Endothelial cell of umbilical vein (primary cell): ENCODE results near the gene EYS.

Source experiments
- EZH2 ChIP-seq: IDR thresholded peaks from 2 replicates; pipeline ENCODE4 v1.6.1; 2012; ENCODE audit warnings: borderline replicate concordance, low read depth, mild to moderate bottlenecking, moderate library complexity, low read length, inconsistent platforms; ENCODE audit not compliant: severe bottlenecking
- FOS ChIP-seq: IDR thresholded peaks from 2 replicates; pipeline ENCODE4 v1.6.1; 2011; ENCODE audit warnings: mild to moderate bottlenecking, low read length, moderate library complexity, borderline replicate concordance; ENCODE audit not compliant: insufficient read depth
- JUN ChIP-seq: IDR thresholded peaks from 2 replicates; pipeline ENCODE4 v1.6.1; 2011; ENCODE audit warnings: borderline replicate concordance, low read depth; ENCODE audit not compliant: insufficient read length, insufficient read depth
- TF ChIP-seq, protein P1 (sequence below), 2 donors: IDR thresholded peaks; 1 replicate in 1 of 2; 2 replicates in 1 of 2; pipeline ENCODE4 v1.5.1; 2011; ENCODE audit warnings: low read length in 2 of 2, mild to moderate bottlenecking in 2 of 2, moderate library complexity in 2 of 2, control low read depth in 1 of 2, inconsistent platforms in 1 of 2, low read depth in 1 of 2; ENCODE audit not compliant: insufficient read depth in 1 of 2; ENCODE audit errors: extremely low read depth in 1 of 2
- TF ChIP-seq, protein P2 (sequence below): IDR thresholded peaks from 2 replicates; pipeline ENCODE4 v1.6.1; 2011; ENCODE audit not compliant: insufficient read depth, insufficient read length

DNA sequence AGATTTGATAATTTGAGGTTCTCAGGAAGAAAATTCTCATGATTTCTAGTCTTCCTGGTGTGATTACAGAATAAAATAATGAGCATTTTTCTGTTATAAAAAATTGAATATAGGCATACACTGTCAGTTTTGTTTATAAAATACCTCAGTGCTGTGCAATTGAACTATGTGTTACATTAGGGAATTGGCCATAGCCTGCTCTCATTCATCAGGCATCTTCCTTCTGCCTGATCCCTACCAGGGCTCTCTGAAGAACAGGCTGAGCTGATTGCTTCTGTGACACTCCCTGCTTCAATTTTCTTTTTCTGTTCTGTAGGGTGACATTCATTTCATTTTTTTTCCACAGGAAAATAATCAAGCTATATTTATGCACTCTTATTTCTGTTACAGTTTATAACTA lies 1908.6 kb downstream of the EYS start:
- TF ChIP-seq FOS (no peak), EZH2 (no peak), JUN (no peak)
- TF ChIP-seq, protein P1, sequence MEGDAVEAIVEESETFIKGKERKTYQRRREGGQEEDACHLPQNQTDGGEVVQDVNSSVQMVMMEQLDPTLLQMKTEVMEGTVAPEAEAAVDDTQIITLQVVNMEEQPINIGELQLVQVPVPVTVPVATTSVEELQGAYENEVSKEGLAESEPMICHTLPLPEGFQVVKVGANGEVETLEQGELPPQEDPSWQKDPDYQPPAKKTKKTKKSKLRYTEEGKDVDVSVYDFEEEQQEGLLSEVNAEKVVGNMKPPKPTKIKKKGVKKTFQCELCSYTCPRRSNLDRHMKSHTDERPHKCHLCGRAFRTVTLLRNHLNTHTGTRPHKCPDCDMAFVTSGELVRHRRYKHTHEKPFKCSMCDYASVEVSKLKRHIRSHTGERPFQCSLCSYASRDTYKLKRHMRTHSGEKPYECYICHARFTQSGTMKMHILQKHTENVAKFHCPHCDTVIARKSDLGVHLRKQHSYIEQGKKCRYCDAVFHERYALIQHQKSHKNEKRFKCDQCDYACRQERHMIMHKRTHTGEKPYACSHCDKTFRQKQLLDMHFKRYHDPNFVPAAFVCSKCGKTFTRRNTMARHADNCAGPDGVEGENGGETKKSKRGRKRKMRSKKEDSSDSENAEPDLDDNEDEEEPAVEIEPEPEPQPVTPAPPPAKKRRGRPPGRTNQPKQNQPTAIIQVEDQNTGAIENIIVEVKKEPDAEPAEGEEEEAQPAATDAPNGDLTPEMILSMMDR (IDR thresholded peaks at IDR 0.05; ENCODE audit: extremely low read depth in 1 of 2, insufficient read depth in 1 of 2, low read depth in 1 of 2, low read length in 2 of 2) = no peak
- TF ChIP-seq, protein P2, sequence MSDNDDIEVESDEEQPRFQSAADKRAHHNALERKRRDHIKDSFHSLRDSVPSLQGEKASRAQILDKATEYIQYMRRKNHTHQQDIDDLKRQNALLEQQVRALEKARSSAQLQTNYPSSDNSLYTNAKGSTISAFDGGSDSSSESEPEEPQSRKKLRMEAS = no peak
